ENCODE measurements around the gene RHOXF2.
A peak's percentile ranks its signal among the peaks of the same experiment; 100 is the strongest.

The RHOXF2 gene

GRCh38 chrX:120205816-120206753 is 47.7 kb downstream of the RHOXF2 start:
- no peak for DNase-seq

DNA sequence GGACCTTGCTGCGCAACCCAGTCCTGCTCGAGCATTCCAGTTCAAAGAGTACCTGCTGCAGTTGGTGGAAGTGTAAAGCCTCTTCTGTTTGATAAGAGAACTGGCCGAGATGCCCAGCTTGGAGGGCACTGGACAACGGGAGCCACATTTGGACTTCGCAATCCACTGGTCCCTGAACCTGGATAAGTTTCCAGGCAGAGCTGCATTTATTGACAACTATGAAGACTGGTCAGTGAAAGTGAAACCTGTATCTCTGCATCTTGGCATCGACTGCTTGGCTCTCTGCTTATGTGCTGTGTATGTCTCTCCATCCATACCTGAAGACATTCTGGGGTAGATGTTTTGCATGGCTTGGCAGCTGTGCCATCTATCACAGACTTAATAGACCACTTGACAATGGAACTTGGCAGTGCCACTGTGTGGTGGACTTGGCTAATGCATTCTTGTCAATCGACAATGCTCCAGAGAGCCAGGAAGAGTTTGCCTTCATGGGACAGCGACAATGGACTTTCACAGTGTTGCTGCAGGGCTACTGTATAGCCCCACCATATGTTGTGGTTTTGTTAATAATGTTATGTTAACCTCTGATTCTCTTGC is 48.7 kb downstream of the RHOXF2 start:
- DNase-seq: no peak

DNA sequence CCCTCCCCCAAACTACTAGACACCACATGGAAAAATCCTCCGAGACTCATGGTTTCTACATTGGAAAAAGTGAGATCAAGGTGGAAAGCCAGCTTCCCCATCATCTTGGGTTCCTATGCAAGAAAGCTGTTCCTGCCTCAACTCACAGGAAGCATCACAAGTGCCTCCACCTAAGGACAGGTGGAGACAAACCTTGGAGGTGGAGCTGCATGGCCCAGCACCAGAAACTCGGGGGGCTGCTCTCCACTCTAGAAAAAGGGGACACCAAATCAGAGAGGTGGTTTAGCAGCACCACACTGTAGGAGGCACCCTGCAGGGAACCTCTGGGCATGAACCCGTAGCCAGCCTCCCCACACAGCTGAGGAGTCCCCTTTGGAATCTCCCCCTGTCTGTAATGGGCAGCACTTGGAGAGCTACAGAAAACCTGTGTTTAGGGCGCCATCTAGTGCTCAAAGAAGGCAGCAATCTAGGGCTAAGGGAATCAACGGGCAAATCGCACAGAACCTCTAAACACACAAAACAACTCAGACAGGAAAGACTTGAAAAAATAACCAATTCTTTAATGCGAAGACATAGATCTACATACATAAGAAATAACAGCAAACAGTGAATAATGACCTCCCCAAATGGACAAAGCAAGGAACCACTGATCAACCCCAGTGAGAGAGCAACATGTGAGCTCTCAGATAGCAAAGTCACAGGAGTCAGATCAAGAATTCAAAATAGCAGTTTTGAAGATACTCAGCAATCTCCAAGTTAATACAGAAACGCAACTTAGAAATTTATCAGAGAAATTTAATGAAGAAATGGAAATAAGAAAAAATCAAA is 55.2 kb downstream of the RHOXF2 start:
- peak; percentile 68 for DNase-seq

Measured in stimulated activated CD4-positive, alpha-beta T cell treated with anti-CD3 and anti-CD28 coated beads, Interleukin-15, amount 100 ng/mL, for 24 hours (primary cell).